Activated CD4-positive, CD25-positive, alpha-beta regulatory T cell treated with anti-CD3 and anti-CD28 coated beads, Interleukin-2, amount 50 U/mL, for 24 hours (primary cell): ENCODE data around the gene ZNF500.

Source experiments
- ATAC-seq, 2 donors: fragments of 150-1000 bp; cut with Tn5 transposase; one replicate each; pipeline ENCODE4 v1.10.0; 2021; ENCODE audit warnings: mild to moderate bottlenecking in 1 of 2, moderate library complexity in 1 of 2

The ZNF500 gene

GRCh38 chr16:4768549-4769305 is 1.8 kb upstream of the ZNF500 start:
- peak; percentile 61 to 71 for ATAC-seq

- ATAC-seq = no peak
Measured at GRCh38 chr16:4767872-4768548, 1.0 kb upstream of the ZNF500 start.

- ATAC-seq = no peak
Measured at GRCh38 chr16:4765511-4766474, 1.2 kb downstream of the ZNF500 start.

GRCh38 chr16:4763791-4764190 is 3.2 kb downstream of the ZNF500 start:
- no peak for ATAC-seq

- ATAC-seq = no peak
Measured at GRCh38 chr16:4762205-4762604, 4.8 kb downstream of the ZNF500 start.

- no peak for ATAC-seq
Measured at GRCh38 chr16:4760221-4760910, 6.6 kb downstream of the ZNF500 start.

- no peak for ATAC-seq
Measured at GRCh38 chr16:4755687-4756086, 11.3 kb downstream of the ZNF500 start.

GRCh38 chr16:4754865-4755264 is 12.1 kb downstream of the ZNF500 start:
- ATAC-seq = no peak

GRCh38 chr16:4753227-4753626 is 13.7 kb downstream of the ZNF500 start:
- ATAC-seq = no peak

GRCh38 chr16:4752351-4753100 is 14.4 kb downstream of the ZNF500 start:
- no peak for ATAC-seq

- ATAC-seq = no peak
Measured at GRCh38 chr16:4750896-4751295, 16.1 kb downstream of the ZNF500 start.

GRCh38 chr16:4749700-4750257 is 17.2 kb downstream of the ZNF500 start:
- no peak for ATAC-seq

- ATAC-seq = no peak
Measured at GRCh38 chr16:4748682-4749411, 18.1 kb downstream of the ZNF500 start.

- ATAC-seq = peak; percentile 17 to 25
Measured at GRCh38 chr16:4747906-4748681, 18.9 kb downstream of the ZNF500 start.

GRCh38 chr16:4746991-4747574 is 19.9 kb downstream of the ZNF500 start:
- ATAC-seq = no peak

GRCh38 chr16:4746215-4746614 is 20.7 kb downstream of the ZNF500 start:
- ATAC-seq = no peak

GRCh38 chr16:4745274-4745569 is 21.7 kb downstream of the ZNF500 start:
- no peak for ATAC-seq

GRCh38 chr16:4744555-4745273 is 22.2 kb downstream of the ZNF500 start:
- no peak for ATAC-seq
